Measurements from ENCODE around the gene PRMT3. TPM values are rescaled to one million over a fixed set of nuclear protein-coding genes. Genes with fewer than 3 reads are reported as not detected.

PRMT3 gene
- total RNA-seq, 2 donors from 2014 or later: 26.2 to 27.1 TPM

DNA sequence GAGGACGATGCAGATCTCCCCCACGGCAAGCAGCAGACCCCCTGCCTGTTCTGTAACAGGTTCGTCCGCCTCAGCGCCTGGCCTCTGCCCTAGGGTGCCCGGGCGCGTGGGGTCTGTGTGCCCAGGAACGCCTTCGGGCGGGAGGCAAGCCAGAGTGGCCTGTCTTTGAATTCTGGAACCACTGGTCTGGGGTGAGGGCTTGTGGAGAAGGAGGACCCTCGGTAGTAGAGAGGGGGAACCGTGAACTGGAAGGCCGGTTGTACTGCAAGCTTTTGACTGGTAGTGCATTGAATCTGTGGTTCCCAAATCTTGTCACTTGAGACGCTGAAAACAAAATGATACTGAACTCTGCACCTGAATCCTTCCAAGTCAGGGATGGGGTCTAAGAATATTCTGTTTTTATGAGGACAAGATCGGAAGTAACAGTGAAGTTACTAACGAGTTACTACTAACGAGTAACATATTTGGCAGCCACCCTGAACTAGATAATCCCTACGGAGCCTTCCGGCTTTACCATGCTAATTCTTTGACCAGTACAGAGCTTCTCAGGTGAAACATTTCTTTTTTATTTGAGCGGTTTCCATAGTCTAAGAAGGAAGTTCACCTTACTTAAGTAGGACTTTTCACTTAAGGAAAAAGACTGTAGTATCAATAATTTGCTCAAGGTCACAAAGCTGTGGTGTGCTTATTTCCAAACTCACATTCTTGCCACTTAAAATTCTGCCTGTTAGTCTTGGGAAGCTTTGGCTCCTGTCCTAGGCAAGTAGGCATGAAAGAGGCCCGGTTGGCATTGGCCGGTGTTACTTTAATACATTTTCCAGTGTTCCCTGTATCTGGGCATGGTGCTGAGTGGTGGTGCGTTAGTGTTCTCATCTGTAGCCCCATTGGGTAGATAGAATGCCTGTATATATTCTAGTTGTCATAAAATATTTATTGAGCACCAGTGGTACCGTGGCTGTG is 860 bp downstream of the PRMT3 start:
- Histone ChIP-seq H3K9ac (ENCODE audit: extremely low read depth, low read length, poor library complexity, severe bottlenecking) (peak overlapping the region; percentile 79), H3K9me3 (ENCODE audit: control insufficient read depth, low read length) (no peaks in the 10 kb centered on the region), H3K4me1 (ENCODE audit: control insufficient read depth, insufficient read depth, low read length) (no peaks in the 10 kb centered on the region), H3K27me3 (ENCODE audit: control insufficient read depth, insufficient read depth, low read length, poor library complexity, severe bottlenecking) (no peaks in the 10 kb centered on the region), H3K27ac (ENCODE audit: low read depth, low read length) (peak overlapping the region; percentile 67), H3K4me3 (ENCODE audit: low read length) (peak overlapping the region; percentile 89), H3K36me3 (ENCODE audit: control insufficient read depth, insufficient read depth, low read length) (peaks cover 8% of the 10 kb centered on the region)
- no peaks in the 10 kb centered on the region for H3K9me3 Mint-ChIP-seq
- peaks cover 10% of the 10 kb centered on the region for H3K4me1 Mint-ChIP-seq
- no peak for DNase-seq
- H3K36me3 Mint-ChIP-seq (ENCODE audit: low read depth): peaks cover 23% of the 10 kb centered on the region
- H3K27ac Mint-ChIP-seq: peak overlapping the region; percentile 95
- TF ChIP-seq, protein P1, sequence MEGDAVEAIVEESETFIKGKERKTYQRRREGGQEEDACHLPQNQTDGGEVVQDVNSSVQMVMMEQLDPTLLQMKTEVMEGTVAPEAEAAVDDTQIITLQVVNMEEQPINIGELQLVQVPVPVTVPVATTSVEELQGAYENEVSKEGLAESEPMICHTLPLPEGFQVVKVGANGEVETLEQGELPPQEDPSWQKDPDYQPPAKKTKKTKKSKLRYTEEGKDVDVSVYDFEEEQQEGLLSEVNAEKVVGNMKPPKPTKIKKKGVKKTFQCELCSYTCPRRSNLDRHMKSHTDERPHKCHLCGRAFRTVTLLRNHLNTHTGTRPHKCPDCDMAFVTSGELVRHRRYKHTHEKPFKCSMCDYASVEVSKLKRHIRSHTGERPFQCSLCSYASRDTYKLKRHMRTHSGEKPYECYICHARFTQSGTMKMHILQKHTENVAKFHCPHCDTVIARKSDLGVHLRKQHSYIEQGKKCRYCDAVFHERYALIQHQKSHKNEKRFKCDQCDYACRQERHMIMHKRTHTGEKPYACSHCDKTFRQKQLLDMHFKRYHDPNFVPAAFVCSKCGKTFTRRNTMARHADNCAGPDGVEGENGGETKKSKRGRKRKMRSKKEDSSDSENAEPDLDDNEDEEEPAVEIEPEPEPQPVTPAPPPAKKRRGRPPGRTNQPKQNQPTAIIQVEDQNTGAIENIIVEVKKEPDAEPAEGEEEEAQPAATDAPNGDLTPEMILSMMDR (conservative IDR thresholded peaks at IDR 0.05): no peak
- peak overlapping the region; percentile 94 for H3K4me3 Mint-ChIP-seq
- 14 to 19% methylated on average over 13 to 24 of the region's 25 CpGs for WGBS, 2 experiments (ENCODE audit: insufficient coverage in 1 of 2, insufficient read length in 1 of 2)
- H3K27me3 Mint-ChIP-seq (ENCODE audit: insufficient read depth): no peaks in the 10 kb centered on the region

DNA sequence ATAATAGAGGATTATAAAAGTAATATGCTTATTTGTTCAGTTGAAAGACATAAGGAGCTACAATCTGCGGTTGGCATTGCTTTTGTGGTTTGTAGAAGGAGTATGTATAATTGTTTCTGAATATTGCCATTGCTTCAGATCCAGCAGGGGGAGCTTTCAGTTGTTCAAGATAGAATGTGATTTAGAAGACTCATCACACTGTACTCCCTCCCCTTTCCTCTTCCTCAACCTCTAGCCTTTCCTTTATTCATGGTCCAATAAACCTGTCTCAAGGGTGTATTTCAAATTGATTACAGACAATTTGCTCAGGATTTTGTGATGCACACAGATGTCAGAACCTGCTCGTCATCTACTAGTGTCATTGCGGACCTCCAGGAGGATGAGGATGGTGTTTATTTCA is 9.8 kb downstream of the PRMT3 start:
- Histone ChIP-seq H3K9ac (ENCODE audit: extremely low read depth, low read length, poor library complexity, severe bottlenecking) (no peak overlapping the region), H3K27me3 (ENCODE audit: control insufficient read depth, insufficient read depth, low read length, poor library complexity, severe bottlenecking) (no peaks in the 10 kb centered on the region), H3K27ac (ENCODE audit: low read depth, low read length) (no peak overlapping the region), H3K4me1 (ENCODE audit: control insufficient read depth, insufficient read depth, low read length) (no peaks in the 10 kb centered on the region), H3K4me3 (ENCODE audit: low read length) (no peak overlapping the region), H3K36me3 (ENCODE audit: control insufficient read depth, insufficient read depth, low read length) (peaks cover 62% of the 10 kb centered on the region), H3K9me3 (ENCODE audit: control insufficient read depth, low read length) (no peaks in the 10 kb centered on the region)
- WGBS, 2 experiments (ENCODE audit: insufficient coverage in 1 of 2, insufficient read length in 1 of 2): 83 to 94% methylated on average over 2 to 3 of the region's 3 CpGs
- Mint-ChIP-seq H3K4me1 (no peaks in the 10 kb centered on the region), H3K27ac (no peak overlapping the region), H3K27me3 (ENCODE audit: insufficient read depth) (no peaks in the 10 kb centered on the region), H3K36me3 (ENCODE audit: low read depth) (peaks cover 56% of the 10 kb centered on the region), H3K9me3 (no peaks in the 10 kb centered on the region), H3K4me3 (no peak overlapping the region)
- DNase-seq: no peak
- TF ChIP-seq, protein P1 (conservative IDR thresholded peaks at IDR 0.05): peak; percentile 82

DNA sequence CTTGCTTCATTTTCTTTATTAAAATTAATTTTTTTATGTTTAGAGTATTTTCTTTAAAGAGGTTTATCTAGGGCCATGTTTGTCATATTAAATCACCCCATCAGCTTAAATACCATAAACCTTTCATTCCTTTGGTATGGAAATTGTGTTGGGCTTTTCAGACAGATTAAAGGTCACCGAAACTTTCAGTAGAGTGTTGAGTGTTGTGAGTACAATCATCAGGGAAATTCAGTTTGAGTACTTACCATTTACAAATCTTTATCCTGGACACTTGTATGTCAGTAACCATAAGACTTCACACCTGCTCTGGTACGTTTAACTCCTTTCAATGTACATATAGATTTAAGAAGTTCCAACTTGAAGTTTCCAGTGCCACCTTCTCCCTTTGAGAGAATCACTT is 12.0 kb downstream of the PRMT3 start:
- Histone ChIP-seq H3K4me1 (ENCODE audit: control insufficient read depth, insufficient read depth, low read length) (no peaks in the 10 kb centered on the region), H3K9ac (ENCODE audit: extremely low read depth, low read length, poor library complexity, severe bottlenecking) (no peak overlapping the region), H3K27me3 (ENCODE audit: control insufficient read depth, insufficient read depth, low read length, poor library complexity, severe bottlenecking) (no peaks in the 10 kb centered on the region), H3K36me3 (ENCODE audit: control insufficient read depth, insufficient read depth, low read length) (peaks cover 59% of the 10 kb centered on the region), H3K9me3 (ENCODE audit: control insufficient read depth, low read length) (no peaks in the 10 kb centered on the region), H3K4me3 (ENCODE audit: low read length) (no peak overlapping the region), H3K27ac (ENCODE audit: low read depth, low read length) (no peak overlapping the region)
- WGBS, 2 experiments (ENCODE audit: insufficient coverage in 1 of 2, insufficient read length in 1 of 2): 86 to 89% methylated on average over 1 to 2 of the region's 2 CpGs
- DNase-seq: no peak
- no peaks in the 10 kb centered on the region for H3K9me3 Mint-ChIP-seq
- H3K27me3 Mint-ChIP-seq (ENCODE audit: insufficient read depth): no peaks in the 10 kb centered on the region
- no peaks in the 10 kb centered on the region for H3K4me1 Mint-ChIP-seq
- TF ChIP-seq, protein P1 (conservative IDR thresholded peaks at IDR 0.05): no peak
- no peak overlapping the region for H3K4me3 Mint-ChIP-seq
- peaks cover 45% of the 10 kb centered on the region for H3K36me3 Mint-ChIP-seq (ENCODE audit: low read depth)
- peak overlapping the region; percentile 48 for H3K27ac Mint-ChIP-seq
